H54 (cell line): ENCODE data around the gene COG1.
"Not testable (repeated sequence)": the region's sequence is repeated elsewhere in the genome, so short reads cannot be mapped to it uniquely, and the experiment has no call there.

Source experiments
- DNase-seq: peaks from one replicate; pipeline ENCODE4 v3.0.0; 2011; ENCODE audit warnings: low spot score, mixed read lengths; ENCODE audit not compliant: insufficient read length
- FAIRE-seq: peaks from 3 replicates; lab custom pipeline; 2011; peaks lifted over from hg19 to GRCh38; lab: Jason Lieb, UNC
- POLR2A ChIP-seq: IDR thresholded peaks from 2 replicates; pipeline ENCODE4 v1.6.1; 2011; ENCODE audit warnings: low read depth, mild to moderate bottlenecking, low read length

The COG1 gene

GRCh38 chr17:73192894-73193701, at the start of gene COG1:
Gene COG1, plus strand, starts transcription at chr17:73193055. Its CDS starts 15 bp downstream, at chr17:73193070.
- peak; percentile 94 for TF ChIP-seq POLR2A
- no peak for FAIRE-seq
- peak; percentile 95 for DNase-seq

GRCh38 chr17:73144209-73144608, 48.6 kb upstream of the COG1 start:
- not testable (repeated sequence) for FAIRE-seq, DNase-seq

- FAIRE-seq, result no peak
- TF ChIP-seq POLR2A, result no peak
- no peak for DNase-seq
These were observed 47.2 kb upstream of the COG1 start for GRCh38 chr17:73145641-73146040.

- DNase-seq, FAIRE-seq: not testable (repeated sequence)
These were observed 45.1 kb upstream of the COG1 start for GRCh38 chr17:73147791-73148190.

- DNase-seq, result no peak
- TF ChIP-seq POLR2A, result no peak
- FAIRE-seq, result no peak
These were observed 44.1 kb upstream of the COG1 start for GRCh38 chr17:73148540-73149334.

- DNase-seq, FAIRE-seq: not testable (repeated sequence)
These were observed 42.1 kb upstream of the COG1 start for GRCh38 chr17:73150622-73151300.

GRCh38 chr17:73151916-73152632, 40.8 kb upstream of the COG1 start:
- DNase-seq (no peak), FAIRE-seq (no peak)
- no peak for TF ChIP-seq POLR2A

- no peak for FAIRE-seq
- DNase-seq, result no peak
- no peak for TF ChIP-seq POLR2A
These were observed 37.3 kb upstream of the COG1 start for GRCh38 chr17:73155410-73156165.

GRCh38 chr17:73156166-73156840, 36.6 kb upstream of the COG1 start:
- FAIRE-seq (peak; percentile 36), DNase-seq (peak; percentile 95)
- no peak for TF ChIP-seq POLR2A

GRCh38 chr17:73156887-73157520, 35.9 kb upstream of the COG1 start:
- DNase-seq (no peak), FAIRE-seq (no peak)
- TF ChIP-seq POLR2A, result no peak

GRCh38 chr17:73157521-73157890, 35.3 kb upstream of the COG1 start:
- DNase-seq (no peak), FAIRE-seq (no peak)
- no peak for TF ChIP-seq POLR2A

- DNase-seq, result no peak
- no peak for FAIRE-seq
- TF ChIP-seq POLR2A, result no peak
These were observed 34.7 kb upstream of the COG1 start for GRCh38 chr17:73158133-73158532.
